Mucosa of rectum (tissue), 2 donors: ENCODE measurements around the gene VIPAS39.

Experiments used
- H3K27ac ChIP-seq, 2 donors: one replicate each; pipeline ENCODE4 v1.7.0; 2013; ENCODE audit warnings: inconsistent platforms in 2 of 2, low read depth in 2 of 2, low read length in 2 of 2
- H3K27me3 ChIP-seq, 2 donors: one replicate each; pipeline ENCODE4 v1.7.0; 2013; ENCODE audit warnings: low read length in 2 of 2; ENCODE audit not compliant: control insufficient read depth in 2 of 2, insufficient read depth in 2 of 2
- H3K36me3 ChIP-seq, 2 donors: one replicate each; pipeline ENCODE4 v1.7.0; 2013; ENCODE audit warnings: low read length in 2 of 2; ENCODE audit not compliant: control insufficient read depth in 2 of 2, insufficient read depth in 2 of 2
- H3K4me1 ChIP-seq, 2 donors: one replicate each; pipeline ENCODE4 v1.7.0; 2013; ENCODE audit warnings: low read length in 2 of 2, mild to moderate bottlenecking in 1 of 2; ENCODE audit not compliant: control insufficient read depth in 2 of 2, insufficient read depth in 2 of 2
- H3K4me3 ChIP-seq, 2 donors: one replicate each; pipeline ENCODE4 v1.7.0; 2013; ENCODE audit warnings: low read length in 2 of 2
- H3K9ac ChIP-seq, 2 donors: one replicate each; pipeline ENCODE4 v1.7.0; 2013; ENCODE audit warnings: low read length in 2 of 2, low read depth in 1 of 2, mild to moderate bottlenecking in 1 of 2
- H3K9me3 ChIP-seq, 2 donors: one replicate each; pipeline ENCODE4 v1.7.0; 2013; ENCODE audit warnings: low read length in 2 of 2; ENCODE audit not compliant: control insufficient read depth in 2 of 2
- donor health status: healthy.
- donor health status: Normal muscosa, but diverticular disease.

VIPAS39 gene

GRCh38 chr14:77470224-77470870 is 12.9 kb upstream of the VIPAS39 start:
- H3K9me3 ChIP-seq: no peaks in the 10 kb centered on the region
- H3K4me1 ChIP-seq: peaks cover 0 to 9% of the 10 kb centered on the region in 2 donors
- peak overlapping the region; percentile 11 to 76 for H3K27ac ChIP-seq
- no peaks in the 10 kb centered on the region for H3K27me3 ChIP-seq
- H3K9ac ChIP-seq: no peak overlapping the region
- H3K4me3 ChIP-seq: peak overlapping the region in 1 of 2 donors; percentile 23
- H3K36me3 ChIP-seq: peaks cover 30 to 38% of the 10 kb centered on the region in 2 donors

- Histone ChIP-seq H3K4me1 (peaks cover 0 to 9% of the 10 kb centered on the region in 2 donors), H3K9me3 (no peaks in the 10 kb centered on the region), H3K27me3 (no peaks in the 10 kb centered on the region), H3K4me3 (no peak overlapping the region), H3K36me3 (peaks cover 35 to 46% of the 10 kb centered on the region in 2 donors), H3K27ac (peak overlapping the region in 1 of 2 donors; percentile 76), H3K9ac (no peak overlapping the region)
Measured at GRCh38 chr14:77469539-77469938, 12.1 kb upstream of the VIPAS39 start.

- Histone ChIP-seq H3K9me3 (no peaks in the 10 kb centered on the region), H3K9ac (no peak overlapping the region), H3K4me1 (peaks cover 0 to 9% of the 10 kb centered on the region in 2 donors), H3K4me3 (no peak overlapping the region), H3K36me3 (peaks cover 35 to 49% of the 10 kb centered on the region in 2 donors), H3K27ac (no peak overlapping the region), H3K27me3 (no peaks in the 10 kb centered on the region)
Measured at GRCh38 chr14:77469067-77469505, 11.7 kb upstream of the VIPAS39 start.

- no peak overlapping the region for H3K9ac ChIP-seq
- H3K27ac ChIP-seq: no peak overlapping the region
- H3K4me3 ChIP-seq: no peak overlapping the region
- H3K36me3 ChIP-seq: peaks cover 44 to 60% of the 10 kb centered on the region in 2 donors
- H3K4me1 ChIP-seq: peaks cover 0 to 9% of the 10 kb centered on the region in 2 donors
- H3K27me3 ChIP-seq: no peaks in the 10 kb centered on the region
- no peaks in the 10 kb centered on the region for H3K9me3 ChIP-seq
Measured at GRCh38 chr14:77467801-77468200, 10.4 kb upstream of the VIPAS39 start.

- Histone ChIP-seq H3K4me1 (peaks cover 18 to 25% of the 10 kb centered on the region in 2 donors), H3K4me3 (peak overlapping the region; percentile 97 to 99), H3K9me3 (no peaks in the 10 kb centered on the region), H3K27ac (peak overlapping the region; percentile 24 to 93), H3K27me3 (no peaks in the 10 kb centered on the region), H3K36me3 (peaks cover 34 to 35% of the 10 kb centered on the region in 2 donors), H3K9ac (peak overlapping the region; percentile 88 to 95)
Measured at GRCh38 chr14:77459072-77459723, 1.8 kb upstream of the VIPAS39 start.

- Histone ChIP-seq H3K27me3 (no peaks in the 10 kb centered on the region), H3K9me3 (no peaks in the 10 kb centered on the region), H3K4me1 (peaks cover 18 to 25% of the 10 kb centered on the region in 2 donors), H3K4me3 (peak overlapping the region; percentile 97 to 99), H3K9ac (peak overlapping the region; percentile 88 to 95), H3K36me3 (peaks cover 29 to 32% of the 10 kb centered on the region in 2 donors), H3K27ac (peak overlapping the region; percentile 93 to 95)
Measured at GRCh38 chr14:77458249-77458950, 999 bp upstream of the VIPAS39 start.

- H3K4me1 ChIP-seq: peaks cover 18 to 25% of the 10 kb centered on the region in 2 donors
- peaks cover 20 to 27% of the 10 kb centered on the region in 2 donors for H3K36me3 ChIP-seq
- H3K27ac ChIP-seq: peak overlapping the region; percentile 93 to 95
- H3K9ac ChIP-seq: peak overlapping the region; percentile 88 to 92
- no peaks in the 10 kb centered on the region for H3K9me3 ChIP-seq
- H3K27me3 ChIP-seq: no peaks in the 10 kb centered on the region
- H3K4me3 ChIP-seq: peak overlapping the region; percentile 97 to 99
Measured at GRCh38 chr14:77457115-77457521, 283 bp downstream of the VIPAS39 start.

GRCh38 chr14:77455966-77456640 is 1.3 kb downstream of the VIPAS39 start:
- Histone ChIP-seq H3K27me3 (no peaks in the 10 kb centered on the region), H3K27ac (no peak overlapping the region), H3K4me1 (peaks cover 18 to 25% of the 10 kb centered on the region in 2 donors), H3K4me3 (peak overlapping the region in 1 of 2 donors; percentile 97), H3K36me3 (peaks cover 16 to 28% of the 10 kb centered on the region in 2 donors), H3K9me3 (no peaks in the 10 kb centered on the region), H3K9ac (peak overlapping the region in 1 of 2 donors; percentile 88)

- Histone ChIP-seq H3K27me3 (no peaks in the 10 kb centered on the region), H3K27ac (no peak overlapping the region), H3K9ac (no peak overlapping the region), H3K4me3 (no peak overlapping the region), H3K9me3 (no peaks in the 10 kb centered on the region), H3K36me3 (peaks cover 51 to 53% of the 10 kb centered on the region in 2 donors), H3K4me1 (no peaks in the 10 kb centered on the region)
Measured at GRCh38 chr14:77442196-77442595, 15.2 kb downstream of the VIPAS39 start.
